Stomach (tissue), 9 donors: ENCODE results near the gene DPYSL4. TPM values are rescaled to one million over a fixed set of nuclear protein-coding genes. Genes with fewer than 3 reads are reported as not detected.

ENCODE experiments used
- DNase-seq, 2 donors: peaks; one replicate each; pipeline versions ENCODE4 v3.0.0 to v3.0.0-alpha.2; 2013 to 2019
- H3K27ac ChIP-seq, 5 donors: fragments of 200-600 bp in 4 of 5; sonication (generic) in 4 of 5; one replicate each; pipeline ENCODE4 v1.5.1; 2013 to 2019; ENCODE audit warnings: mild to moderate bottlenecking in 1 of 5, moderate library complexity in 1 of 5
- H3K27me3 ChIP-seq, 3 donors: fragments of 200-600 bp; sonication (generic); one replicate each; pipeline ENCODE4 v1.5.1; 2017 to 2019; ENCODE audit warnings: mixed run types in 1 of 3
- H3K36me3 ChIP-seq, 4 donors: fragments of 200-600 bp; sonication (generic); 1 replicate in 3 of 4; 2 replicates in 1 of 4; pipeline ENCODE4 v1.5.1; 2016 to 2019
- H3K4me1 ChIP-seq, 4 donors: fragments of 200-600 bp; sonication (generic); one replicate each; pipeline ENCODE4 v1.5.1; 2016 to 2019
- H3K4me3 ChIP-seq, 4 donors: fragments of 200-600 bp; sonication (generic) in 3 of 4; one replicate each; pipeline ENCODE4 v1.5.1; 2016 to 2019; ENCODE audit warnings: mild to moderate bottlenecking in 1 of 4
- H3K9me3 ChIP-seq, 4 donors: fragments of 200-600 bp; sonication (generic); one replicate each; pipeline ENCODE4 v1.5.1; 2016 to 2019
- EP300 ChIP-seq: sonication (generic); formaldehyde crosslinking; IDR thresholded peaks from one replicate; pipeline ENCODE4 v1.6.1; 2017; ENCODE audit warnings: antibody characterized with exemption
- POLR2A ChIP-seq, 4 donors: fragments of 450-650 bp; IDR thresholded peaks; one replicate each; pipeline ENCODE4 v1.6.1; 2016; ENCODE audit warnings: antibody characterized with exemption in 4 of 4, control low read depth in 2 of 4, mild to moderate bottlenecking in 1 of 4, moderate library complexity in 1 of 4
- POLR2AphosphoS5 ChIP-seq, 3 donors: sonication (generic); formaldehyde crosslinking; IDR thresholded peaks; one replicate each; pipeline ENCODE4 v1.6.1; 2016; ENCODE audit warnings: antibody characterized with exemption in 3 of 3
- WGBS, 5 donors: extraction: QIAGEN DNeasy Blood & Tissue Kit in 3 of 5; methylation state at CpG; one replicate each; pipeline versions ENCODE4 v1.1.5 to v1.1.7; 2013 to 2018; 5-methylcytosine and 5-hydroxymethylcytosine counted together
- intact Hi-C: fragments of 100-400 bp; cut with DNase I; formaldehyde crosslinking; loops from one replicate; pipeline ENCODE4 v1.15.1; 2023; ENCODE audit warnings: low total_unique reads
- polyA plus RNA-seq, 3 donors: library from polyadenylated mRNA; stranded (reverse); fragments of 200-250 nt; gene quantifications; one replicate each; pipeline ENCODE4 v1.2.3, GENCODE V29; 2013
- total RNA-seq, 5 donors: library from RNA; depleted of rRNA; stranded (reverse); fragments of >200 nt; gene quantifications; one replicate each; pipeline versions ENCODE4 v1.1.0 to v1.2.3, GENCODE V29; 2014 to 2016
- TF ChIP-seq, protein P1 (sequence below), 7 experiments: fragments of 450-650 bp in 4 of 7; fragments of 200-600 bp in 3 of 7; sonication (generic) in 3 of 7; IDR thresholded peaks; one replicate each; pipeline ENCODE4 v1.5.1; 2016 to 2019; ENCODE audit warnings: antibody characterized with exemption in 7 of 7, control low read depth in 2 of 7, mild to moderate bottlenecking in 1 of 7
- donor health status: healthy with polysubstance abuse.
- donor health status: Bipolar disorder and iron deficiency.
- donor health status: healthy.

DPYSL4 gene
- total and polyA plus RNA-seq, 8 donors: 0.43 to 2.0 (median 0.68) TPM; not detected in 3

DNA sequence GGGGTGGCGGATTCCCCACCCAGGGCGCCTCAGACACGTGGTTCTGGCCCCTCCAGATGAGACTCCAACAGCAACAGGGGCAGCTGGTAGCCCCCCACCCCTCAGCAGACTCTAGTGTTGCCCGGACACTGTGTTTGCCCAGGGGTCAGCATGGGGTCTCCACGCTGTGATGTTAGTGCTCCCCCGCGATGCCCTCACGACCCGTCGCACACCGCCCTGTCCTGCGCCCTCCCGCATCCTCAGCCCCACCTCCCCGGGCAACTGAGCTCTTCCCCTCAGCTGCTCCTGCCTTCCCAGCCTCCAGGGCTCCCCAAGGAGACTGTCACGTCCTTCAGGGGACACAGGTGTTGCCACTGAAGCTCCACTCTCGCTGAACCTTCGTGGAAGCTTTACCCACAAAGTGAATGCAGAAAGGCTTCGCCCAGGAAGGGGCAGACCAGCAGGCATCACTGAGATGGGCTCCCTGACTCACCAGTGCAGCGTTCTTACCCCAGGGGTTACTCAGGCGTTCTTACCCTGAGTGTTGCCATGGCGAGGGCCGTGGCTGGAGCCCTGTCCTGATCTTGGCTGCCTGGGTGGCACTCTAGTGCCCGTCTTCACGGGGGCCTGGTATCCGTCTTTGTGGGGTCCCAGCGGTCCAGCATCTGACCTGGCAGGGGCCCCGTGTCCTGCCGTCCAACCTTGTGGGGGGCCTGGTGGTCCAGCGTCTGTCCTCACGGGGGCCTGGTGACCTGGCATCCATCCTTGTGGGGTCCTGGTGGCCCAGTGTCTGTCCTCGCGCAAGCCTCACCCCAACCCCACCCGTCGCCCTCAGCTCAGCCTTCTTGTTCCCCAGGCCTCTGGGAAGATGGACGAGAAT, 14.6 kb downstream of the DPYSL4 start:
- Histone ChIP-seq H3K9me3 (no peaks in the 10 kb centered on the region), H3K27ac (no peak overlapping the region), H3K36me3 (peaks cover 0 to 3% (median 0%) of the 10 kb centered on the region in 4 donors), H3K4me1 (no peaks in the 10 kb centered on the region), H3K27me3 (peaks cover 0 to 28% (median 0%) of the 10 kb centered on the region in 3 donors), H3K4me3 (no peak overlapping the region)
- intact Hi-C loops: no loop called here
- DNase-seq: no peak
- WGBS, 5 donors: 84 to 88% (median 87%) methylated on average over 25 to 35 of the region's 35 CpGs
- TF ChIP-seq EP300 (no peak), POLR2AphosphoS5 (IDR thresholded peaks at IDR 0.05) (no peak), POLR2A (IDR thresholded peaks at IDR 0.05) (no peak)
- TF ChIP-seq, protein P1, sequence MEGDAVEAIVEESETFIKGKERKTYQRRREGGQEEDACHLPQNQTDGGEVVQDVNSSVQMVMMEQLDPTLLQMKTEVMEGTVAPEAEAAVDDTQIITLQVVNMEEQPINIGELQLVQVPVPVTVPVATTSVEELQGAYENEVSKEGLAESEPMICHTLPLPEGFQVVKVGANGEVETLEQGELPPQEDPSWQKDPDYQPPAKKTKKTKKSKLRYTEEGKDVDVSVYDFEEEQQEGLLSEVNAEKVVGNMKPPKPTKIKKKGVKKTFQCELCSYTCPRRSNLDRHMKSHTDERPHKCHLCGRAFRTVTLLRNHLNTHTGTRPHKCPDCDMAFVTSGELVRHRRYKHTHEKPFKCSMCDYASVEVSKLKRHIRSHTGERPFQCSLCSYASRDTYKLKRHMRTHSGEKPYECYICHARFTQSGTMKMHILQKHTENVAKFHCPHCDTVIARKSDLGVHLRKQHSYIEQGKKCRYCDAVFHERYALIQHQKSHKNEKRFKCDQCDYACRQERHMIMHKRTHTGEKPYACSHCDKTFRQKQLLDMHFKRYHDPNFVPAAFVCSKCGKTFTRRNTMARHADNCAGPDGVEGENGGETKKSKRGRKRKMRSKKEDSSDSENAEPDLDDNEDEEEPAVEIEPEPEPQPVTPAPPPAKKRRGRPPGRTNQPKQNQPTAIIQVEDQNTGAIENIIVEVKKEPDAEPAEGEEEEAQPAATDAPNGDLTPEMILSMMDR (IDR thresholded peaks at IDR 0.05): no peak

- intact Hi-C loops: no loop called here
Observed at GRCh38 chr10:132202070-132202970, 15.6 kb downstream of the DPYSL4 start.

DNA sequence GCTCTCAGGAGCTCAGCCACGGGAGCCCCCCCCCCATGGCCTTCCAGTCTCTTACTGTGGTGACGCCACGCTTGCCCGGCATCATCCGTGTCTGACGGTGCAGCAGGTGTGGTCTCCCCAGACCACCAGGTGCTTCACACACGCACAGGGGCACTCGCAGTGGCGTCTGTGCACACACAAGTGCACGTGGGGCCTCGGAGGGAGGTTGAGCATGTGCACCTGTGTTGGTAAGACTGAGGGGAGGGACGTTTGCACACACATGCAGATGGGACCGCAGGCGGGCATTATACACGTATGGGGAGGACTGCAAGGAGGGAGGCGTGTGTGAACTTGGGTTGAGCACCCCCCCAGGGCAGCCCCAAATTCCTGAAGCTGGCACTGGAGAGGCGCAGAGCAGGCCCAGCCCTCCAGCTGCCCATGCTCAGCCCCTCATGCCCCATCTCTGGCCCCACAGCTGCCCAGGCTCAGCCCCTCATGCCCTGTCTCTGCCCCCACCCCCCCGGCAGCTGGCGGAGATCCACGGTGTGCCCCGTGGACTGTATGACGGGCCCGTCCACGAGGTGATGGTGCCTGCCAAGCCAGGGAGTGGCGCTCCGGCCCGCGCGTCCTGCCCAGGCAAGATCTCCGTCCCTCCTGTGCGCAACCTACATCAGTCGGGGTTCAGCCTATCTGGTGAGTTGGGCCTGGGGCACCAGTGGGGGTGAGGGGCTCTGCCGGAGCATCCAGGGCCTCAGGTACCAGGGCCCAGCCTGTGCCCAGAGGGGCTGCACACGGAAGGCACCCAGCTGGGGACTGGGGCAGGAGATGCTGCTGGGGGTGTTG, 16.7 kb downstream of the DPYSL4 start:
- TF ChIP-seq, protein P1 (IDR thresholded peaks at IDR 0.05): no peak
- no peak for TF ChIP-seq POLR2A (IDR thresholded peaks at IDR 0.05)
- WGBS, 5 donors: 84 to 88% (median 87%) methylated on average over 19 to 34 of the region's 34 CpGs
- H3K36me3 ChIP-seq: peaks cover 0 to 21% (median 0%) of the 10 kb centered on the region in 4 donors
- no peak overlapping the region for H3K4me3 ChIP-seq
- H3K4me1 ChIP-seq: no peaks in the 10 kb centered on the region
- intact Hi-C loops: no loop called here
- DNase-seq: no peak
- no peaks in the 10 kb centered on the region for H3K9me3 ChIP-seq
- H3K27ac ChIP-seq: no peak overlapping the region
- H3K27me3 ChIP-seq: peaks cover 0 to 14% (median 0%) of the 10 kb centered on the region in 3 donors

More at GRCh38 chr10:132202070-132202970, 15.6 kb downstream of the DPYSL4 start:
- 86 to 91% (median 87%) methylated on average over 39 to 48 of the region's 48 CpGs for WGBS, 5 donors
- Histone ChIP-seq H3K36me3 (peaks cover 0 to 9% (median 0%) of the 10 kb centered on the region in 4 donors), H3K27ac (no peak overlapping the region), H3K4me1 (no peaks in the 10 kb centered on the region), H3K9me3 (no peaks in the 10 kb centered on the region), H3K27me3 (peaks cover 0 to 21% (median 0%) of the 10 kb centered on the region in 3 donors), H3K4me3 (no peak overlapping the region)
- TF ChIP-seq POLR2A (IDR thresholded peaks at IDR 0.05) (no peak), POLR2AphosphoS5 (IDR thresholded peaks at IDR 0.05) (no peak), EP300 (no peak)
- TF ChIP-seq, protein P1 (IDR thresholded peaks at IDR 0.05): no peak
- DNase-seq: no peak
